B cell (primary cell): Measurements from ENCODE around the gene RSBN1. TPM values are rescaled to one million over a fixed set of nuclear protein-coding genes. Genes with fewer than 3 reads are reported as not detected.

Experiments
- ATAC-seq: fragments of 200-7000 bp; cut with Tn5 transposase; one replicate; pipeline ENCODE4 v1.10.0; 2021; ENCODE audit warnings: low read depth, mild to moderate bottlenecking, moderate number of reproducible peaks, moderate library complexity
- CTCF ChIA-PET: fragments of 350-600 bp; sonication (Branson Sonifier 250); formaldehyde crosslinking; loops from one replicate; lab custom pipeline; 2021; ENCODE audit warnings: antibody characterized with exemption, inconsistent platforms; lab: Charles Lee
- POLR2A ChIA-PET: fragments of 350-600 bp; sonication (Branson Sonifier 250); formaldehyde crosslinking; loops from one replicate; lab custom pipeline; 2021; ENCODE audit warnings: antibody characterized with exemption; lab: Charles Lee
- DNase-seq: peaks from one replicate; pipeline ENCODE4 v3.0.0; 2013
- H2AFZ ChIP-seq: 2 replicates; pipeline ENCODE4 v1.6.1; 2012; ENCODE audit warnings: mild to moderate bottlenecking, low read depth, low read length; ENCODE audit not compliant: insufficient read depth, poor library complexity, severe bottlenecking
- H3K27ac ChIP-seq, 2 donors: 1 replicate in 1 of 2; 2 replicates in 1 of 2; pipeline ENCODE4 v1.5.1; 2012 to 2013; ENCODE audit warnings: low read length in 2 of 2, mild to moderate bottlenecking in 2 of 2, moderate library complexity in 1 of 2
- H3K27me3 ChIP-seq, 4 experiments: fragments of 200-600 bp in 1 of 4; sonication (generic) in 1 of 4; replicated peaks in 1 of 4; 1 replicate in 2 of 4; 2 replicates in 2 of 4; pipeline versions ENCODE4 v1.6.1 to v1.7.0; 2013 to 2016; ENCODE audit warnings: low read length in 3 of 4, mild to moderate bottlenecking in 2 of 4, mixed read lengths in 1 of 4, moderate library complexity in 1 of 4; ENCODE audit not compliant: insufficient read depth in 4 of 4, control insufficient read depth in 3 of 4; ENCODE audit errors: control extremely low read depth in 1 of 4
- H3K36me3 ChIP-seq, 2 experiments: replicated peaks in 1 of 2; 1 replicate in 1 of 2; 2 replicates in 1 of 2; pipeline versions ENCODE4 v1.6.1 to v1.7.1; 2013; ENCODE audit warnings: low read length in 1 of 2; ENCODE audit not compliant: insufficient read depth in 2 of 2, control insufficient read depth in 1 of 2; ENCODE audit errors: control extremely low read depth in 1 of 2, extremely low read depth in 1 of 2
- H3K4me1 ChIP-seq, 2 donors: fragments of 200-600 bp in 1 of 2; sonication (generic) in 1 of 2; 1 replicate in 1 of 2; 2 replicates in 1 of 2; pipeline versions ENCODE4 v1.5.1 to v1.6.1; 2013 to 2017; ENCODE audit warnings: low read length in 2 of 2; ENCODE audit not compliant: control insufficient read depth in 2 of 2, insufficient read depth in 2 of 2
- H3K4me2 ChIP-seq: replicated peaks from 2 replicates; pipeline ENCODE3; 2012; ENCODE audit warnings: mild to moderate bottlenecking, low read depth, low read length; ENCODE audit not compliant: poor library complexity, severe bottlenecking
- H3K4me3 ChIP-seq, 5 experiments: fragments of 200-600 bp in 1 of 5; sonication (generic) in 1 of 5; 1 replicate in 3 of 5; 2 replicates in 2 of 5; pipeline versions ENCODE4 v1.5.1 to v1.7.0; 2011 to 2016; ENCODE audit warnings: low read length in 4 of 5, mild to moderate bottlenecking in 4 of 5, low read depth in 2 of 5, control low read depth in 1 of 5, moderate library complexity in 1 of 5; ENCODE audit not compliant: insufficient read depth in 1 of 5; ENCODE audit errors: control extremely low read depth in 1 of 5, extremely low read depth in 1 of 5
- H3K79me2 ChIP-seq: fragments of 200-600 bp; sonication (generic); one replicate; pipeline ENCODE4 v1.6.0; 2016; ENCODE audit warnings: low read length; ENCODE audit not compliant: control insufficient read depth, insufficient read depth
- H3K9ac ChIP-seq: fragments of 200-600 bp; sonication (generic); 2 replicates; pipeline ENCODE4 v1.6.1; 2017; ENCODE audit warnings: mild to moderate bottlenecking, low read length, moderate library complexity
- H3K9me3 ChIP-seq, 3 donors: one replicate each; pipeline versions ENCODE4 v1.6.1 to v1.7.1; 2013; ENCODE audit warnings: low read length in 2 of 3; ENCODE audit not compliant: control insufficient read depth in 2 of 3, insufficient read depth in 1 of 3; ENCODE audit errors: control extremely low read depth in 1 of 3
- H4K20me1 ChIP-seq: 2 replicates; pipeline ENCODE4 v1.6.0; 2012; ENCODE audit warnings: mild to moderate bottlenecking, low read length; ENCODE audit not compliant: insufficient read depth, control insufficient read depth, poor library complexity, severe bottlenecking
- H3K27ac Mint-ChIP-seq: one replicate; pipeline ENCODE4 v1.8.0; 2021; ENCODE audit warnings: mixed read lengths
- H3K27me3 Mint-ChIP-seq: one replicate; pipeline ENCODE4 v1.8.0; 2021; ENCODE audit warnings: mixed read lengths
- H3K4me1 Mint-ChIP-seq: one replicate; pipeline ENCODE4 v1.8.0; 2021; ENCODE audit warnings: mixed read lengths
- H3K4me3 Mint-ChIP-seq: one replicate; pipeline ENCODE4 v1.8.0; 2021; ENCODE audit warnings: mixed read lengths
- H3K9me3 Mint-ChIP-seq: one replicate; pipeline ENCODE4 v1.8.0; 2022; ENCODE audit warnings: mixed read lengths; ENCODE audit not compliant: insufficient read depth
- CTCF ChIP-seq: fragments of 200-600 bp; IDR thresholded peaks from one replicate; pipeline ENCODE4 v1.8.0; 2022; ENCODE audit warnings: antibody characterized with exemption, mild to moderate bottlenecking
- EZH2 ChIP-seq: IDR thresholded peaks from 2 replicates; pipeline ENCODE4 v1.6.1; 2012; ENCODE audit warnings: borderline replicate concordance, low read depth, mild to moderate bottlenecking, moderate library complexity, low read length; ENCODE audit not compliant: insufficient read depth, poor library complexity, severe bottlenecking
- WGBS: methylation state at CpG from one replicate; pipeline ENCODE4 v1.1.5; 2013; ENCODE audit warnings: missing lambda C conversion rate; ENCODE audit not compliant: insufficient coverage; 5-methylcytosine and 5-hydroxymethylcytosine counted together
- intact Hi-C: fragments of 100-400 bp; cut with micrococcal nuclease; formaldehyde crosslinking; loops from one replicate; pipeline ENCODE4 v1.10.0; 2022
- polyA plus RNA-seq: library from polyadenylated mRNA; depleted of rRNA; stranded (reverse); fragments of >200 nt; gene quantifications from 2 replicates; pipeline ENCODE4 v1.2.3, GENCODE V29; 2012
- total RNA-seq, 2 donors: library from RNA; stranded (reverse); fragments of 120-200 nt in 1 of 2; gene quantifications; 1 replicate in 1 of 2; 2 replicates in 1 of 2; pipeline versions ENCODE4 v1.2.3 to v1.2.4, GENCODE V29; 2013 to 2022

RSBN1 gene
- total and polyA plus RNA-seq, 2 donors (not counting 1 experiment from before 2014, with no cell fraction given): 20.6 to 40.2 TPM

GRCh38 chr1:113734357-113735055, 77.8 kb downstream of the RSBN1 start:
- Histone ChIP-seq H3K27ac (no peak overlapping the region), H4K20me1 (no peaks in the 10 kb centered on the region), H2AFZ (no peak overlapping the region), H3K9me3 (no peaks in the 10 kb centered on the region), H3K79me2 (no peaks in the 10 kb centered on the region), H3K4me3 (no peak overlapping the region), H3K36me3 (peaks cover 4 to 13% of the 10 kb centered on the region in 2 experiments), H3K4me2 (no peak overlapping the region), H3K27me3 (no peaks in the 10 kb centered on the region), H3K4me1 (no peaks in the 10 kb centered on the region), H3K9ac (no peak overlapping the region)
- ATAC-seq: no peak
- DNase-seq: no peak
- no peak overlapping the region for H3K4me3 Mint-ChIP-seq
- no peak overlapping the region for H3K27ac Mint-ChIP-seq
- TF ChIP-seq CTCF: no peak
- TF ChIP-seq EZH2: no peak
- intact Hi-C loops: no loop called here
- no peaks in the 10 kb centered on the region for H3K4me1 Mint-ChIP-seq
- no peaks in the 10 kb centered on the region for H3K9me3 Mint-ChIP-seq
- H3K27me3 Mint-ChIP-seq: no peaks in the 10 kb centered on the region
- ChIA-PET POLR2A (no interaction called here), CTCF (no interaction called here)
- 88% methylated on average over 1 of the region's 2 CpGs for WGBS

- no peaks in the 10 kb centered on the region for H3K9me3 Mint-ChIP-seq
- no peak overlapping the region for H3K4me3 ChIP-seq
- no peaks in the 10 kb centered on the region for H3K27me3 ChIP-seq
- H3K27ac ChIP-seq: no peak overlapping the region
- no peaks in the 10 kb centered on the region for H3K27me3 Mint-ChIP-seq
- 100% methylated on average over 2 of the region's 5 CpGs for WGBS
- H3K4me2 ChIP-seq: no peak overlapping the region
- no peaks in the 10 kb centered on the region for H3K4me1 ChIP-seq
- no peak overlapping the region for H3K4me3 Mint-ChIP-seq
- no peaks in the 10 kb centered on the region for H3K4me1 Mint-ChIP-seq
- no peaks in the 10 kb centered on the region for H4K20me1 ChIP-seq
- H3K9me3 ChIP-seq: no peaks in the 10 kb centered on the region
- H3K27ac Mint-ChIP-seq: no peak overlapping the region
- H3K36me3 ChIP-seq: peaks cover 4 to 10% of the 10 kb centered on the region in 2 experiments
- no peak overlapping the region for H2AFZ ChIP-seq
- ATAC-seq (no peak), DNase-seq (no peak)
- ChIA-PET POLR2A (no interaction called here), CTCF (interaction anchor here (0.6 to 1.3 kb wide), 2 partner anchors 246 to 593 kb away, joined by 3 to 4 read pairs; no protein-coding TSS in a partner anchor)
- intact Hi-C loops: no loop called here
- H3K79me2 ChIP-seq: no peaks in the 10 kb centered on the region
- H3K9ac ChIP-seq: no peak overlapping the region
- no peak for TF ChIP-seq CTCF
- TF ChIP-seq EZH2: no peak
These were observed 79.5 kb downstream of the RSBN1 start for GRCh38 chr1:113732802-113733201.
